SH-SY5Y (cell line): ENCODE results near the gene SLC25A13.

Experiments
- GATA2 ChIP-seq: IDR thresholded peaks from 2 replicates; pipeline ENCODE4 v1.6.1; 2011; ENCODE audit warnings: mild to moderate bottlenecking, low read depth, low read length
- GATA3 ChIP-seq: IDR thresholded peaks from 2 replicates; pipeline ENCODE4 v1.6.1; 2011; ENCODE audit warnings: low read depth, mild to moderate bottlenecking, low read length, moderate library complexity

DNA sequence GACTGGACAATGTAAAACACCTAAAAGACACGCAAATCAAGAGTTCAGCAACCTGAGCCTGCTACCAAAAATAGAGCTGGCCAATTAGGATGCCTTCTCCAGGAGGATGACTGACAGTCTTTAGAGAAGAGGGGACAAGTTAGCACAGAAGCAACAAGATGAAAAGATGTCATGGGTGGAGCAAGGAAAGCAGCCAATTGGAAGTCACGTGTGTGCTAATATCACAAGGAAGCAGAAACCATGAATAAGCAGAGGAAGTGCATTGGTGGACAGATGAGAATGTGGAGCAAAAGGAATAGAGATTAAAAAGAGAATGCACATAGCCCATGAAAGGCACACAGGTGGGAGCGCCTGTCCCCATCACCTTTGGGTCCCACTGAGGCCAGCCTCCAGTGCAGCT lies 148.1 kb downstream of the SLC25A13 start:
- TF ChIP-seq GATA2 (no peak), GATA3 (no peak)
